Neural cell (in vitro differentiated cells): ENCODE results near the gene PRRT3. TPM values are rescaled to one million over a fixed set of nuclear protein-coding genes. Genes with fewer than 3 reads are reported as not detected.
A peak's percentile ranks its signal among the peaks of the same experiment; 100 is the strongest.

Experiments
- H2AFZ ChIP-seq: fragments of 200-600, 300-800 bp; sonication (generic), shearing (Covaris generic); 2 replicates; pipeline ENCODE4 v1.6.0; 2014; ENCODE audit warnings: low read depth, mild to moderate bottlenecking, antibody characterized with exemption, low read length, moderate library complexity
- H3F3A ChIP-seq: fragments of 200-600 bp; shearing (Covaris generic); 2 replicates; pipeline ENCODE4 v1.6.1; 2016; ENCODE audit warnings: mild to moderate bottlenecking, moderate library complexity, mixed read lengths, antibody characterized with exemption, low read length; ENCODE audit not compliant: insufficient read depth, poor library complexity, severe bottlenecking
- H3K27ac ChIP-seq: fragments of 200-600, 300-800 bp; sonication (generic), shearing (Covaris generic); 2 replicates; pipeline ENCODE4 v1.5.1; 2014; ENCODE audit warnings: mild to moderate bottlenecking, low read length, moderate library complexity
- H3K27me3 ChIP-seq: fragments of 300-800, 200-600 bp; sonication (generic), shearing (Covaris generic); 2 replicates; pipeline ENCODE4 v1.6.0; 2014; ENCODE audit warnings: mild to moderate bottlenecking, low read depth, low read length, moderate library complexity; ENCODE audit not compliant: insufficient read depth
- H3K36me3 ChIP-seq: fragments of 300-800, 200-600 bp; sonication (generic), shearing (Covaris generic); 2 replicates; pipeline ENCODE4 v1.5.1; 2014; ENCODE audit warnings: mild to moderate bottlenecking, antibody characterized with exemption, low read length, moderate library complexity; ENCODE audit not compliant: insufficient read depth
- H3K4me2 ChIP-seq: fragments of 300-800, 200-600 bp; sonication (generic), shearing (Covaris generic); 2 replicates; pipeline ENCODE4 v1.6.0; 2014; ENCODE audit warnings: mild to moderate bottlenecking, low read length
- H3K4me3 ChIP-seq: fragments of 300-800, 200-600 bp; sonication (generic), shearing (Covaris generic); 2 replicates; pipeline ENCODE4 v1.5.1; 2014; ENCODE audit warnings: mild to moderate bottlenecking, low read length, moderate library complexity
- H3K79me2 ChIP-seq: fragments of 200-600 bp; shearing (Covaris generic); replicated peaks from 2 replicates; pipeline ENCODE4 v1.6.0; 2014; ENCODE audit warnings: mild to moderate bottlenecking, low read length, moderate library complexity; ENCODE audit not compliant: insufficient read depth
- H3K9ac ChIP-seq: fragments of 300-800, 200-600 bp; sonication (generic), shearing (Covaris generic); 2 replicates; pipeline ENCODE4 v1.6.1; 2016; ENCODE audit warnings: mild to moderate bottlenecking, low read length, mixed read lengths
- H3K9me2 ChIP-seq: fragments of 200-600 bp; shearing (Covaris generic); 2 replicates; pipeline ENCODE4 v1.6.1; 2016; ENCODE audit warnings: mild to moderate bottlenecking, low read length, mixed read lengths; ENCODE audit not compliant: insufficient read depth
- H3K9me3 ChIP-seq: fragments of 200-600, 300-800 bp; sonication (generic), shearing (Covaris generic); 2 replicates; pipeline ENCODE4 v1.6.1; 2016; ENCODE audit warnings: mild to moderate bottlenecking, mixed run types, low read length, moderate library complexity, mixed read lengths
- H4K20me1 ChIP-seq: fragments of 200-600 bp; shearing (Covaris generic); 2 replicates; pipeline ENCODE4 v1.6.1; 2016; ENCODE audit warnings: mild to moderate bottlenecking, mixed run types; ENCODE audit not compliant: insufficient read depth
- EP300 ChIP-seq: fragments of 450-650 bp; conservative IDR thresholded peaks from 2 replicates; pipeline ENCODE4 v1.6.1; 2014; ENCODE audit warnings: antibody characterized with exemption, mild to moderate bottlenecking, moderate library complexity; ENCODE audit not compliant: poor library complexity, severe bottlenecking
- EZH2 ChIP-seq: fragments of 200-600, 300-800 bp; shearing (Covaris generic), sonication (generic); IDR thresholded peaks from 2 replicates; pipeline ENCODE4 v1.6.1; 2014; ENCODE audit warnings: antibody characterized with exemption, low read length, borderline replicate concordance, mild to moderate bottlenecking; ENCODE audit not compliant: insufficient read depth, poor library complexity, severe bottlenecking
- MXI1 ChIP-seq: fragments of 450-650 bp; conservative IDR thresholded peaks from 2 replicates; pipeline ENCODE4 v1.6.1; 2014; ENCODE audit warnings: antibody characterized with exemption, mild to moderate bottlenecking; ENCODE audit not compliant: poor library complexity, severe bottlenecking
- POLR2AphosphoS5 ChIP-seq: IDR thresholded peaks from 2 replicates; pipeline ENCODE4 v1.6.1; 2012
- RAD21 ChIP-seq: fragments of 450-650 bp; conservative IDR thresholded peaks from 2 replicates; pipeline ENCODE4 v1.6.1; 2014; ENCODE audit warnings: antibody characterized with exemption, mild to moderate bottlenecking, moderate library complexity
- SMC3 ChIP-seq: fragments of 450-650 bp; conservative IDR thresholded peaks from 2 replicates; pipeline ENCODE4 v1.6.1; 2014; ENCODE audit warnings: antibody characterized with exemption, mild to moderate bottlenecking, moderate library complexity; ENCODE audit not compliant: poor library complexity
- TAF1 ChIP-seq: IDR thresholded peaks from 2 replicates; pipeline ENCODE4 v1.6.1; 2012; ENCODE audit warnings: low read depth
- polyA plus RNA-seq: library from polyadenylated mRNA; depleted of rRNA; stranded (reverse); fragments of >200 nt; gene quantifications from 2 replicates; pipeline ENCODE4 v1.2.3, GENCODE V29; 2014
- TF ChIP-seq, protein P1 (sequence below): fragments of 450-650 bp; IDR thresholded peaks from 2 replicates; pipeline ENCODE4 v1.5.1; 2014; ENCODE audit warnings: antibody characterized with exemption, mild to moderate bottlenecking, moderate library complexity; ENCODE audit not compliant: poor library complexity, severe bottlenecking
- TF ChIP-seq, protein P2 (sequence below): IDR thresholded peaks from 2 replicates; pipeline ENCODE4 v1.6.1; 2012; ENCODE audit warnings: borderline replicate concordance

Gene PRRT3
- polyA plus RNA-seq, 1 donor from 2014 or later, result 2.9 TPM

GRCh38 chr3:9955067-9955502 is 2.9 kb upstream of the PRRT3 start:
- H4K20me1 ChIP-seq, result no peaks in the 10 kb centered on the region
- H3K4me2 ChIP-seq, result no peak overlapping the region
- H3K4me3 ChIP-seq, result no peak overlapping the region
- H3F3A ChIP-seq, result no peaks in the 10 kb centered on the region
- H2AFZ ChIP-seq, result no peak overlapping the region
- no peaks in the 10 kb centered on the region for H3K27me3 ChIP-seq
- no peak for TF ChIP-seq RAD21
- TF ChIP-seq, protein P1, sequence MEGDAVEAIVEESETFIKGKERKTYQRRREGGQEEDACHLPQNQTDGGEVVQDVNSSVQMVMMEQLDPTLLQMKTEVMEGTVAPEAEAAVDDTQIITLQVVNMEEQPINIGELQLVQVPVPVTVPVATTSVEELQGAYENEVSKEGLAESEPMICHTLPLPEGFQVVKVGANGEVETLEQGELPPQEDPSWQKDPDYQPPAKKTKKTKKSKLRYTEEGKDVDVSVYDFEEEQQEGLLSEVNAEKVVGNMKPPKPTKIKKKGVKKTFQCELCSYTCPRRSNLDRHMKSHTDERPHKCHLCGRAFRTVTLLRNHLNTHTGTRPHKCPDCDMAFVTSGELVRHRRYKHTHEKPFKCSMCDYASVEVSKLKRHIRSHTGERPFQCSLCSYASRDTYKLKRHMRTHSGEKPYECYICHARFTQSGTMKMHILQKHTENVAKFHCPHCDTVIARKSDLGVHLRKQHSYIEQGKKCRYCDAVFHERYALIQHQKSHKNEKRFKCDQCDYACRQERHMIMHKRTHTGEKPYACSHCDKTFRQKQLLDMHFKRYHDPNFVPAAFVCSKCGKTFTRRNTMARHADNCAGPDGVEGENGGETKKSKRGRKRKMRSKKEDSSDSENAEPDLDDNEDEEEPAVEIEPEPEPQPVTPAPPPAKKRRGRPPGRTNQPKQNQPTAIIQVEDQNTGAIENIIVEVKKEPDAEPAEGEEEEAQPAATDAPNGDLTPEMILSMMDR, result no peak
- no peak for TF ChIP-seq POLR2AphosphoS5
- TF ChIP-seq TAF1, result no peak
- TF ChIP-seq SMC3, result no peak
- TF ChIP-seq EP300, result no peak
- no peak for TF ChIP-seq MXI1
- TF ChIP-seq EZH2, result no peak
- H3K79me2 ChIP-seq, result no peaks in the 10 kb centered on the region
- no peaks in the 10 kb centered on the region for H3K9me2 ChIP-seq
- no peaks in the 10 kb centered on the region for H3K36me3 ChIP-seq
- H3K9me3 ChIP-seq, result no peaks in the 10 kb centered on the region
- H3K27ac ChIP-seq, result no peak overlapping the region
- H3K9ac ChIP-seq, result no peak overlapping the region

GRCh38 chr3:9951598-9951961 is 628 bp downstream of the PRRT3 start:
- H3K4me3 ChIP-seq, result peak overlapping the region; percentile 95
- peak overlapping the region; percentile 77 for H3K9ac ChIP-seq
- H3F3A ChIP-seq, result no peaks in the 10 kb centered on the region
- no peaks in the 10 kb centered on the region for H3K9me3 ChIP-seq
- no peak for TF ChIP-seq EZH2
- TF ChIP-seq, protein P2, sequence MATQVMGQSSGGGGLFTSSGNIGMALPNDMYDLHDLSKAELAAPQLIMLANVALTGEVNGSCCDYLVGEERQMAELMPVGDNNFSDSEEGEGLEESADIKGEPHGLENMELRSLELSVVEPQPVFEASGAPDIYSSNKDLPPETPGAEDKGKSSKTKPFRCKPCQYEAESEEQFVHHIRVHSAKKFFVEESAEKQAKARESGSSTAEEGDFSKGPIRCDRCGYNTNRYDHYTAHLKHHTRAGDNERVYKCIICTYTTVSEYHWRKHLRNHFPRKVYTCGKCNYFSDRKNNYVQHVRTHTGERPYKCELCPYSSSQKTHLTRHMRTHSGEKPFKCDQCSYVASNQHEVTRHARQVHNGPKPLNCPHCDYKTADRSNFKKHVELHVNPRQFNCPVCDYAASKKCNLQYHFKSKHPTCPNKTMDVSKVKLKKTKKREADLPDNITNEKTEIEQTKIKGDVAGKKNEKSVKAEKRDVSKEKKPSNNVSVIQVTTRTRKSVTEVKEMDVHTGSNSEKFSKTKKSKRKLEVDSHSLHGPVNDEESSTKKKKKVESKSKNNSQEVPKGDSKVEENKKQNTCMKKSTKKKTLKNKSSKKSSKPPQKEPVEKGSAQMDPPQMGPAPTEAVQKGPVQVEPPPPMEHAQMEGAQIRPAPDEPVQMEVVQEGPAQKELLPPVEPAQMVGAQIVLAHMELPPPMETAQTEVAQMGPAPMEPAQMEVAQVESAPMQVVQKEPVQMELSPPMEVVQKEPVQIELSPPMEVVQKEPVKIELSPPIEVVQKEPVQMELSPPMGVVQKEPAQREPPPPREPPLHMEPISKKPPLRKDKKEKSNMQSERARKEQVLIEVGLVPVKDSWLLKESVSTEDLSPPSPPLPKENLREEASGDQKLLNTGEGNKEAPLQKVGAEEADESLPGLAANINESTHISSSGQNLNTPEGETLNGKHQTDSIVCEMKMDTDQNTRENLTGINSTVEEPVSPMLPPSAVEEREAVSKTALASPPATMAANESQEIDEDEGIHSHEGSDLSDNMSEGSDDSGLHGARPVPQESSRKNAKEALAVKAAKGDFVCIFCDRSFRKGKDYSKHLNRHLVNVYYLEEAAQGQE, result no peak
- no peak for TF ChIP-seq EP300
- no peak for TF ChIP-seq TAF1
- no peak for TF ChIP-seq SMC3
- no peak for TF ChIP-seq POLR2AphosphoS5
- TF ChIP-seq, protein P1, result no peak
- no peak for TF ChIP-seq MXI1
- TF ChIP-seq RAD21, result no peak
- H4K20me1 ChIP-seq, result no peaks in the 10 kb centered on the region
- H3K9me2 ChIP-seq, result no peaks in the 10 kb centered on the region
- no peaks in the 10 kb centered on the region for H3K36me3 ChIP-seq
- H3K27me3 ChIP-seq, result no peaks in the 10 kb centered on the region
- peak overlapping the region; percentile 92 for H3K4me2 ChIP-seq
- H3K27ac ChIP-seq, result no peak overlapping the region
- no peak overlapping the region for H2AFZ ChIP-seq
- no peaks in the 10 kb centered on the region for H3K79me2 ChIP-seq
